HG03108 (cell line): ENCODE data around the gene INTS3.
"Not testable (repeated sequence)": the region's sequence is repeated elsewhere in the genome, so short reads cannot be mapped to it uniquely, and the experiment has no call there.

Source experiments
- ATAC-seq: cut with Tn5 transposase; IDR thresholded peaks from one replicate; pipeline ENCODE4 v1.9.1; 2021; ENCODE audit warnings: moderate library complexity; ENCODE audit not compliant: unreplicated experiment

The INTS3 gene

GRCh38 chr1:153778051-153778823, 50.4 kb downstream of the INTS3 start:
- ATAC-seq = no peak

GRCh38 chr1:153778824-153779519, 51.1 kb downstream of the INTS3 start:
- no peak for ATAC-seq

GRCh38 chr1:153779781-153780541, 52.1 kb downstream of the INTS3 start:
- ATAC-seq = no peak

GRCh38 chr1:153780551-153780950, 52.7 kb downstream of the INTS3 start:
- ATAC-seq = no peak

GRCh38 chr1:153782648-153783047, 54.8 kb downstream of the INTS3 start:
- ATAC-seq = not testable (repeated sequence)

GRCh38 chr1:153783233-153784190, 55.7 kb downstream of the INTS3 start:
- ATAC-seq = peak; percentile 91

- no peak for ATAC-seq
These were observed 58.4 kb downstream of the INTS3 start for GRCh38 chr1:153786038-153786790.

GRCh38 chr1:153789478-153790034, 61.7 kb downstream of the INTS3 start:
- no peak for ATAC-seq

- no peak for ATAC-seq
These were observed 62.6 kb downstream of the INTS3 start for GRCh38 chr1:153790313-153790965.

GRCh38 chr1:153790966-153791647, 63.3 kb downstream of the INTS3 start:
- peak; percentile 84 for ATAC-seq

- no peak for ATAC-seq
These were observed 63.9 kb downstream of the INTS3 start for GRCh38 chr1:153791648-153792253.

- no peak for ATAC-seq
These were observed 64.8 kb downstream of the INTS3 start for GRCh38 chr1:153792631-153793041.

- ATAC-seq = no peak
These were observed 65.6 kb downstream of the INTS3 start for GRCh38 chr1:153793261-153793972.

- ATAC-seq = no peak
These were observed 66.2 kb downstream of the INTS3 start for GRCh38 chr1:153793973-153794615.

- ATAC-seq = no peak
These were observed 66.9 kb downstream of the INTS3 start for GRCh38 chr1:153794624-153795329.

- ATAC-seq = no peak
These were observed 67.5 kb downstream of the INTS3 start for GRCh38 chr1:153795330-153795837.
